Measurements from ENCODE around the gene PPM1H.

- TF ChIP-seq SMARCA5 (IDR thresholded peaks at IDR 0.05): no peak
- TF ChIP-seq FOS (IDR thresholded peaks at IDR 0.05; ENCODE audit: borderline replicate concordance, extremely low read depth, insufficient read length): no peak
- TF ChIP-seq EZH2 (IDR thresholded peaks at IDR 0.05; ENCODE audit: borderline replicate concordance, control insufficient read depth, low read depth, low read length): no peak
- no peak for TF ChIP-seq CTCF (IDR thresholded peaks at IDR 0.05 in 2 of 3, conservative IDR thresholded peaks at IDR 0.05 in 1 of 3; ENCODE audit: control insufficient read depth in 2 of 3, extremely low read depth in 1 of 3, insufficient read depth in 1 of 3, low read depth in 3 of 3, low read length in 3 of 3)
- no peak for TF ChIP-seq STAT3 (IDR thresholded peaks at IDR 0.05; ENCODE audit: low read depth, low read length)
- TF ChIP-seq MEF2A (IDR thresholded peaks at IDR 0.05; ENCODE audit: insufficient read depth, low read depth, low read length): no peak
- no peak for TF ChIP-seq ZSCAN29 (IDR thresholded peaks at IDR 0.05)
- no peak for TF ChIP-seq CEBPB (IDR thresholded peaks at IDR 0.05; ENCODE audit: borderline replicate concordance in 1 of 2, low read depth in 2 of 2, low read length in 2 of 2)
- TF ChIP-seq ZBTB4 (CRISPR knock-in tag; IDR thresholded peaks at IDR 0.05): no peak
Observed at GRCh38 chr12:62714774-62715721, 219.9 kb downstream of the PPM1H start.

All from GM12878 (cell line).